ENCODE measurements around the gene TOM1L1. TPM values are rescaled to one million over a fixed set of nuclear protein-coding genes. Genes with fewer than 3 reads are reported as not detected.
"Not testable (repeated sequence)": the region's sequence is repeated elsewhere in the genome, so short reads cannot be mapped to it uniquely, and the experiment has no call there.

Gene TOM1L1
- total and polyA plus RNA-seq, 7 donors: 23.0 to 61.7 (median 30.5) TPM

DNA sequence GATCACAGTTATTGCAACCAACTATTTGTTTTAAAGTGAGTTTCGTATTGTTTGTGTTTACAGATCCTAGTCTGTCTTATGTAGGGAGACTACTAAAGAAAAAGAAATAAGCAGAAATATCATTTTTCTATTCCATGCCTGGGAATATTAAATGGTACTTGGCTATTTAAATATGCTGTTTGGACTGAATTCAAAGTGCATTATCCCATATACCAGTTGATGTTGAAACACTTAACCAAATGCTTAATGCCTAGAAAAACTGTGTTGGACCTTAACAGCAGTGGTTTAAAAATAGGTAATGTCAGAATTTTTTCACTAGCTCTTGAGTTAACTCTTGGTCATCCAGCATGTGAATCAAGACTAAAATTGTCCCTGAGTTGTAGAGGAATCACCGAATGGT lies 37.5 kb upstream of the TOM1L1 start:
- intact Hi-C loops (cut with DNase I): no loop called here
- no peaks in the 10 kb centered on the region for H3K4me1 ChIP-seq
- WGBS, 2 donors: 45 to 46% methylated on average over 2 of the region's 2 CpGs
- H3K4me3 ChIP-seq: no peak overlapping the region
- no peak for DNase-seq
- H3K36me3 ChIP-seq: no peaks in the 10 kb centered on the region
- TF ChIP-seq POLR2A (IDR thresholded peaks at IDR 0.05): no peak
- TF ChIP-seq, protein P1, sequence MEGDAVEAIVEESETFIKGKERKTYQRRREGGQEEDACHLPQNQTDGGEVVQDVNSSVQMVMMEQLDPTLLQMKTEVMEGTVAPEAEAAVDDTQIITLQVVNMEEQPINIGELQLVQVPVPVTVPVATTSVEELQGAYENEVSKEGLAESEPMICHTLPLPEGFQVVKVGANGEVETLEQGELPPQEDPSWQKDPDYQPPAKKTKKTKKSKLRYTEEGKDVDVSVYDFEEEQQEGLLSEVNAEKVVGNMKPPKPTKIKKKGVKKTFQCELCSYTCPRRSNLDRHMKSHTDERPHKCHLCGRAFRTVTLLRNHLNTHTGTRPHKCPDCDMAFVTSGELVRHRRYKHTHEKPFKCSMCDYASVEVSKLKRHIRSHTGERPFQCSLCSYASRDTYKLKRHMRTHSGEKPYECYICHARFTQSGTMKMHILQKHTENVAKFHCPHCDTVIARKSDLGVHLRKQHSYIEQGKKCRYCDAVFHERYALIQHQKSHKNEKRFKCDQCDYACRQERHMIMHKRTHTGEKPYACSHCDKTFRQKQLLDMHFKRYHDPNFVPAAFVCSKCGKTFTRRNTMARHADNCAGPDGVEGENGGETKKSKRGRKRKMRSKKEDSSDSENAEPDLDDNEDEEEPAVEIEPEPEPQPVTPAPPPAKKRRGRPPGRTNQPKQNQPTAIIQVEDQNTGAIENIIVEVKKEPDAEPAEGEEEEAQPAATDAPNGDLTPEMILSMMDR (IDR thresholded peaks at IDR 0.05): no peak
- H3K27me3 ChIP-seq: no peaks in the 10 kb centered on the region
- no peak overlapping the region for H3K27ac ChIP-seq
- no peaks in the 10 kb centered on the region for H3K9me3 ChIP-seq

DNA sequence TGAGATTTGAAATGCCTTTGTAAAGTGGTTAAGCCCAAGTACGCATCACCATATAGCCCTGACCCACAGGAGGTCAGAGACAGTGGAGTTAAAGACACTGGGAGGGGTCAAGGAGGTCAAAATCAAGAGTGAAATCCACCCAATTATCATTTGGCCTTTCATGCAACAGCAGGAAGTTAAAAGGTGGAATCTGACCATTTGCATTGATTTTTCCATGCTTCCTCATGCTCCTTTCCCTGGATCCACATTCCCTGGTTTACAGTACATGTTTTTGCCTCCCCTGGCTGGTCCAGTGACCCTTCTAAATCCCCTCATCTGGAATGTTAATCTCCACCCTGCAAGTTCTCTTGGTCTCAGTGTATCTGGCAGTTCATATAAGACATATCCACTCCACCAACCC lies 36.6 kb upstream of the TOM1L1 start:
- Histone ChIP-seq H3K9me3 (no peaks in the 10 kb centered on the region), H3K27me3 (no peaks in the 10 kb centered on the region), H3K27ac (no peak overlapping the region), H3K36me3 (no peaks in the 10 kb centered on the region), H3K4me3 (no peak overlapping the region), H3K4me1 (no peaks in the 10 kb centered on the region)
- no peak for DNase-seq
- intact Hi-C loops (cut with DNase I): no loop called here
- WGBS, 2 donors: 88 to 94% methylated on average over 1 of the region's 1 CpG
- TF ChIP-seq POLR2AphosphoS5 (IDR thresholded peaks at IDR 0.05) (no peak), POLR2A (IDR thresholded peaks at IDR 0.05) (no peak), EP300 (IDR thresholded peaks at IDR 0.05) (no peak)
- TF ChIP-seq, protein P1 (IDR thresholded peaks at IDR 0.05): no peak

DNA sequence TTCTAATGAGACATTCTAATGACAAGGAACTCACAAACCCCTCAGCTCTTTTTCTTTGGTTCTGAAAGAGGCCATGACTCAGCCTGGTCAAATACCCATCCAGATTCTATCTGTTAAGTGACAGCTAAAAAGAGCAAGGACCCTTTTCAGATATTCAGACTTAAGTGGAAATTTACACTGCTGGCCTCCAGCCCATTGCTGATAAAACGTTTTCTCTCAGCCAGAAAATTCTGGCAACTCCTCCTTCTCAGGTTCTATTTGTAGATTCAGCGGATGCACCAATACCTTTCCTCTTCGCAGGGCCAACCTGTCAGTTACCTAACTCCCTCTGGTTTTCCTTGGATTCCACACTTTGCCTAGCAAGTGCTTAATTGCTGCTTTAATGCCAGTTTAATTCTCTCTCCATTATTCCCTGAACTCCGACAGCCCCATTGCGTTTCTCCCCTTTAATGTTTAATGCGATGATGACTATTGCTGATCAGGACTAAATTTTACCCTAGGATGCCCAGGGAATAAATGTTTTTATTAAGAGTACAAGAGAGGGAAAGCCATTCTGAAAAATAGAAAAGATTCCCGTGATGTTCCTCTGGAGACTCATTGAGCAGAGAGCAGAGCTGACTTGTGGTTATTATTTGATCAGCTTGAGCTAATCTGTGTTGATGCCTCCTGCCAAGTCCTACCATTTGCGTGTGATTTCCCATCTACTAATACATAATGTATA lies 35.9 kb upstream of the TOM1L1 start:
- WGBS, 2 donors: 69 to 84% methylated on average over 8 of the region's 8 CpGs
- intact Hi-C loops (cut with DNase I): no loop called here
- TF ChIP-seq POLR2AphosphoS5 (IDR thresholded peaks at IDR 0.05) (no peak), POLR2A (IDR thresholded peaks at IDR 0.05) (no peak), EP300 (IDR thresholded peaks at IDR 0.05) (no peak)
- TF ChIP-seq, protein P1 (IDR thresholded peaks at IDR 0.05): no peak

DNA sequence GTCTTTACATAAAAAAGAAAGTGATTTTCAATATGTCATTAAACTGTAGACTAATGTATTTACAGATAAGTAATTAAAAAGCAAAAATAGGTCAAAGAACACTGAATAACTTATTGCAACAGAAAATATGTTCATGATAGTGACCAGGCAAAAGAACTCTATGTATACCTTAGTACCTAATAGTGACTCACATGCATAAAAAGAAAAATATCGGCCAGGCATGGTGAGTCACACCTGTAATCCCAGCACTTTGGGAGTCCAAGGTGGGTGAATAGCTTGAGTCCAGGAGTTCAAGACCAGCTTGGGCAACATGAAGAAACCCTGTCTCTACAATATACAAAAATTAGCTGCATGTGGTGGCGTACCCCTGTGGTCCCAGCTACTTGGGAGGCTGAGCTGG lies 33.0 kb upstream of the TOM1L1 start:
- no peaks in the 10 kb centered on the region for H3K9me3 ChIP-seq
- no peak overlapping the region for H3K27ac ChIP-seq
- 90 to 91% methylated on average over 2 of the region's 2 CpGs for WGBS, 2 donors
- H3K4me3 ChIP-seq: no peak overlapping the region
- H3K27me3 ChIP-seq: no peaks in the 10 kb centered on the region
- no peaks in the 10 kb centered on the region for H3K36me3 ChIP-seq
- no peaks in the 10 kb centered on the region for H3K4me1 ChIP-seq
- no peak for DNase-seq
- no peak for TF ChIP-seq EP300 (IDR thresholded peaks at IDR 0.05)
- no peak for TF ChIP-seq POLR2A (IDR thresholded peaks at IDR 0.05)
- TF ChIP-seq, protein P1 (IDR thresholded peaks at IDR 0.05): no peak
- no peak for TF ChIP-seq POLR2AphosphoS5 (IDR thresholded peaks at IDR 0.05)
- intact Hi-C loops (cut with DNase I): no loop called here

More for the DNA sequence above, 35.9 kb upstream of the TOM1L1 start:
- DNase-seq: no peak
- H3K4me1 ChIP-seq: no peaks in the 10 kb centered on the region
- H3K4me3 ChIP-seq: no peak overlapping the region
- H3K9me3 ChIP-seq: no peaks in the 10 kb centered on the region
- H3K36me3 ChIP-seq: no peaks in the 10 kb centered on the region
- H3K27ac ChIP-seq: no peak overlapping the region
- H3K27me3 ChIP-seq: no peaks in the 10 kb centered on the region

DNA sequence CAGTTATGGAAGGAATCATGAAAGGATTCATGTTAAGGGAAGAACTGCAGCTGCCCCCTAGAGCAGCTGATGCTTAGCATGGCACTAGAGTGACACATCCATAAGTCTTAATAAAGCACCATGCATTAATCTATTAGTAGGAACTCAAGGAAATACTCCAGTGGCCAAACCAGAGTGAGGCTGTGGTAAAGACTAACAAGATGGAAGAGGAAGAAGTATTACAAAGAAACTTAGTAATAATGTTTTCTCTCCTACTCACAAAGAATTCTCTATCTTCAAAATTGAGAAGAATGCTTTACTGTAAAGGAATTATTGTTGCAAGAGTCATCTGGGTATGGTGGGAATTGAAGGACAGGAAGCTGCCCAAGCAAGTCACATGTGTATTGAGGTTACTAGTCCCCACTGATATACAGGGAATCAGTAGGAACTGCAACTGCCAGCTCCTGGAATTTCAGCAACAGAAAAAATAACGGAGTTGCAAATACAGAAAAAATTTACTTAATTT lies 29.9 kb upstream of the TOM1L1 start:
- Histone ChIP-seq H3K4me3 (no peak overlapping the region), H3K27ac (no peak overlapping the region), H3K36me3 (no peaks in the 10 kb centered on the region), H3K27me3 (no peaks in the 10 kb centered on the region), H3K9me3 (no peaks in the 10 kb centered on the region), H3K4me1 (no peaks in the 10 kb centered on the region)
- no peak for TF ChIP-seq POLR2AphosphoS5 (IDR thresholded peaks at IDR 0.05)
- TF ChIP-seq, protein P1 (IDR thresholded peaks at IDR 0.05): no peak
- TF ChIP-seq EP300 (IDR thresholded peaks at IDR 0.05): no peak
- TF ChIP-seq POLR2A (IDR thresholded peaks at IDR 0.05): no peak
- WGBS, 2 donors: 93 to 98% methylated on average over 1 of the region's 1 CpG
- intact Hi-C loops (cut with DNase I): no loop called here
- no peak for DNase-seq

DNA sequence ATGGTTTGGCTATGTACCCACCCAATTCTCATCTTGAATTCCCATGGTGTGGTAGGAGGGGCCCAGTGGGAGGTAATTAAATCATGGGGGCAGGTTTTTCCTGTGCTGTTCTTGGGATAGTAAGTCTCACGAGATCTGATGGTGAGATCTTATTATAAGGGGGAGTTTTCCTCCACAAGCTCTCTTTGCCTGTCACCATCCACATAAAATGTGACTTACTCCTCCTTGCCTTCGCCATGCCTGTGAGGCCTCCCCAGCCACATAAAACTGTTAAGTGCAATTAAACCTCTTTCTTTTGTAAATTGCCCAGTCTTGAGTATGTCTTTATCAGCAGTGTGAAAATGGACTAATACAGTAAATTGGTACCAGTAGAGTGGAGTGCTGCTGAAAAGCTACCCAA lies 24.7 kb upstream of the TOM1L1 start:
- H3K27ac ChIP-seq; H3K9me3 ChIP-seq; DNase-seq; H3K4me3 ChIP-seq; intact Hi-C loops (cut with DNase I); H3K4me1 ChIP-seq; H3K27me3 ChIP-seq; H3K36me3 ChIP-seq: not testable (repeated sequence)
- 62 to 74% methylated on average over 2 of the region's 2 CpGs for WGBS, 2 donors

Data from sigmoid colon (tissue), 7 donors.